K562 (cell line): ENCODE results near the gene HOXB8. TPM values are rescaled to one million over a fixed set of nuclear protein-coding genes. Genes with fewer than 3 reads are reported as not detected.

Experiments used
- CXXC5 ChIP-seq: fragments of 250-450 bp; sonication (Bioruptor Pico); IDR thresholded peaks from 2 replicates; pipeline ENCODE4 v1.8.0; 2022; ENCODE audit warnings: inconsistent platforms, mild to moderate bottlenecking, moderate library complexity
- EGR1 ChIP-seq: fragments of 450-650 bp; conservative IDR thresholded peaks from 2 replicates; pipeline ENCODE4 v1.6.1; 2017; ENCODE audit warnings: mild to moderate bottlenecking
- ELF1 ChIP-seq: fragments of 200-800 bp; sonication (Bioruptor generic); IDR thresholded peaks from 2 replicates; pipeline ENCODE4 v1.6.1; 2016; ENCODE audit warnings: missing genetic modification characterization, missing compliant biosample characterization
- HDAC3 ChIP-seq: fragments of 450-650 bp; IDR thresholded peaks from 2 replicates; pipeline ENCODE4 v1.6.1; 2018; ENCODE audit warnings: borderline replicate concordance, mild to moderate bottlenecking, moderate library complexity; ENCODE audit not compliant: partially characterized antibody
- MTA2 ChIP-seq: fragments of 450-650 bp; IDR thresholded peaks from 2 replicates; pipeline ENCODE4 v1.6.1; 2016; ENCODE audit warnings: low read depth
- SIRT6 ChIP-seq: IDR thresholded peaks from one replicate; pipeline ENCODE4 v1.6.1; 2012; ENCODE audit warnings: low read depth, mild to moderate bottlenecking, control low read depth, inconsistent platforms, low read length, moderate library complexity
- SRSF9 ChIP-seq: fragments of 200-400 bp; formaldehyde crosslinking; IDR thresholded peaks from 2 replicates; pipeline ENCODE4 v1.6.1; 2017; ENCODE audit warnings: low read depth, low read length, borderline replicate concordance
- TAF15 ChIP-seq: fragments of 200-400 bp; formaldehyde crosslinking; IDR thresholded peaks from 2 replicates; pipeline ENCODE4 v1.6.1; 2017; ENCODE audit warnings: mild to moderate bottlenecking, low read depth, low read length, moderate library complexity
- TCF3 ChIP-seq: sonication (generic); formaldehyde crosslinking; IDR thresholded peaks from 2 replicates; pipeline ENCODE4 v1.4.0; 2020; ENCODE audit warnings: mild to moderate bottlenecking, missing genetic modification reagents
- polyA plus RNA-seq, 8 experiments: library from polyadenylated mRNA; depleted of rRNA in 4 of 8; stranded (reverse) in 5 of 8; unstranded in 3 of 8; fragments of >200 nt; fragmentation: Nextera tagmentation in 2 of 8; fragmentation: Illumina TruSeq in 1 of 8; extraction: Ambion mirVana in 2 of 8; extraction: Trizol in 1 of 8; gene quantifications; 2 replicates each; pipeline versions ENCODE4 v1.2.1 to v1.2.3, GENCODE V29; 2011 to 2014; ENCODE audit warnings: inconsistent platforms in 1 of 8, missing spikeins in 1 of 8
- total RNA-seq, 7 experiments: library from RNA; depleted of rRNA in 6 of 7; stranded (reverse); fragments of >200 nt in 6 of 7; fragmentation: Illumina TruSeq in 2 of 7; extraction: Trizol in 2 of 7; gene quantifications; 2 replicates each; pipeline versions ENCODE4 v1.2.1 to v1.2.3, GENCODE V29; 2011 to 2021; ENCODE audit warnings: low replicate concordance in 1 of 7
- TF ChIP-seq, protein P1 (sequence below), 2 experiments: fragments of 450-650 bp; formaldehyde crosslinking in 1 of 2; IDR thresholded peaks; 2 replicates each; pipeline versions ENCODE4 v1.4.0 to v1.6.1; 2014 to 2020; ENCODE audit warnings: mild to moderate bottlenecking in 2 of 2, borderline replicate concordance in 1 of 2, low read depth in 1 of 2
- TF ChIP-seq, protein P2 (sequence below), 2 experiments: fragments of 450-650 bp; IDR thresholded peaks; 2 replicates each; pipeline ENCODE4 v1.6.1; 2018; ENCODE audit warnings: mild to moderate bottlenecking in 2 of 2, low read depth in 1 of 2; ENCODE audit not compliant: partially characterized antibody in 2 of 2
- TF ChIP-seq, protein P3 (sequence below): fragments of 450-650 bp; formaldehyde crosslinking; IDR thresholded peaks from 2 replicates; pipeline ENCODE4 v1.4.0; 2022; ENCODE audit warnings: missing genetic modification characterization

The HOXB8 gene
- total and polyA plus RNA-seq, 9 of the 15 experiments (the other 6 are each of a cell fraction or from before 2014, with no cell fraction given), result 0.52 to 23.8 (median 3.6) TPM

DNA sequence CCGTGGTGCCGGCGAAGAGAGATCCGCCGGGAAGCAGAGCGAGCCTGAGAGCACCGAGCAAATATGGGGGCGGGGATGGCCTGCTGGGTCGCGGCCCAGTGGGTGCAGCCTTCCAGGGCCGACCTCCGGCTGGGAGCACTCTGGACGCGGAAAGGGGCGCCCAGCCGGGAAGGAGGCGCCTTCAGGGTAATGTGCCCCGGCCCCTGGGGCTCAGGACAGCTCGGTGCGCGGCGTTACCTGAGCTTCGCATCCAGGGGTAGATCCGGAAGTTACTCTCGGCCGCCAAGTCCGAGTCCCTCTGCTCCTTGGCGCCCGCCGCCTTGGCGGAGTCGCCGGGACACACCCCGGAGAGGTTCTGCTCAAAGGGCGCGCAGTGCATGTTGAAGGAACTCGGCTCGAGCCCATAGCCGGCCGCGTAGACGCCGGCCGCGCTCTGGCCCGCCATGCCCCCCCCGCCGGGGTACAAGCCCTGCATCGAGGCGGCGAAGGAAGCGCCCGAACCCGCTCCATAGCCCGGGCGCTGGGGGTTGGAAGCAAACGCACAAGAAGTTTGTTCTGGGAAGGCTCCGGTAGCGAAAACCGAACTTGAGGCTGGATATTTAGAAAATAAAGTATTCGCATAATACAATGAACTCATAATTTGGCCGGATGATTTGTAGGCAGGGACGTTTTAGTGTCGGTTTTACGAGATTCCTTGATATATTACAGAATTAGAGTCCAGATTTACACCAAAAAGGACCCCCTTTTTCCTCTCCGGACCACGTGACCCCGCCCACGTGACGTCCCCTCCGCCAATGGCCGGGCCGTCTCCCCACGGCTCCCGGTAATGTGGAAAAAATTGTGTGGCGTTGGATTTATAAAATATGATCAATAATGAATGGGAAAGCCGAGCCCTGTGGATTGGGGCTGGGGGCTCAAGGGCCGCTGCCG is 4.5 kb downstream of the HOXB8 start, which contains the start of gene HOXB7 (continued):
- TF ChIP-seq, protein P1, sequence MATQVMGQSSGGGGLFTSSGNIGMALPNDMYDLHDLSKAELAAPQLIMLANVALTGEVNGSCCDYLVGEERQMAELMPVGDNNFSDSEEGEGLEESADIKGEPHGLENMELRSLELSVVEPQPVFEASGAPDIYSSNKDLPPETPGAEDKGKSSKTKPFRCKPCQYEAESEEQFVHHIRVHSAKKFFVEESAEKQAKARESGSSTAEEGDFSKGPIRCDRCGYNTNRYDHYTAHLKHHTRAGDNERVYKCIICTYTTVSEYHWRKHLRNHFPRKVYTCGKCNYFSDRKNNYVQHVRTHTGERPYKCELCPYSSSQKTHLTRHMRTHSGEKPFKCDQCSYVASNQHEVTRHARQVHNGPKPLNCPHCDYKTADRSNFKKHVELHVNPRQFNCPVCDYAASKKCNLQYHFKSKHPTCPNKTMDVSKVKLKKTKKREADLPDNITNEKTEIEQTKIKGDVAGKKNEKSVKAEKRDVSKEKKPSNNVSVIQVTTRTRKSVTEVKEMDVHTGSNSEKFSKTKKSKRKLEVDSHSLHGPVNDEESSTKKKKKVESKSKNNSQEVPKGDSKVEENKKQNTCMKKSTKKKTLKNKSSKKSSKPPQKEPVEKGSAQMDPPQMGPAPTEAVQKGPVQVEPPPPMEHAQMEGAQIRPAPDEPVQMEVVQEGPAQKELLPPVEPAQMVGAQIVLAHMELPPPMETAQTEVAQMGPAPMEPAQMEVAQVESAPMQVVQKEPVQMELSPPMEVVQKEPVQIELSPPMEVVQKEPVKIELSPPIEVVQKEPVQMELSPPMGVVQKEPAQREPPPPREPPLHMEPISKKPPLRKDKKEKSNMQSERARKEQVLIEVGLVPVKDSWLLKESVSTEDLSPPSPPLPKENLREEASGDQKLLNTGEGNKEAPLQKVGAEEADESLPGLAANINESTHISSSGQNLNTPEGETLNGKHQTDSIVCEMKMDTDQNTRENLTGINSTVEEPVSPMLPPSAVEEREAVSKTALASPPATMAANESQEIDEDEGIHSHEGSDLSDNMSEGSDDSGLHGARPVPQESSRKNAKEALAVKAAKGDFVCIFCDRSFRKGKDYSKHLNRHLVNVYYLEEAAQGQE (IDR thresholded peaks at IDR 0.05; ENCODE audit: borderline replicate concordance), result peak; percentile 91
- TF ChIP-seq, protein P1 (CRISPR knock-in tag; IDR thresholded peaks at IDR 0.05; ENCODE audit: low read depth), result no peak
- TF ChIP-seq ELF1 (tag) (0 out of 2 replicates have a peak, but pooled peaks have one; percentile 53), HDAC3 (no peak), TAF15 (no peak), SRSF9 (no peak), EGR1 (peak; percentile 68), CXXC5 (CRISPR knock-in tag) (peak; percentile 57), SIRT6 (no peak), MTA2 (no peak), TCF3 (no peak)
- TF ChIP-seq, protein P2, sequence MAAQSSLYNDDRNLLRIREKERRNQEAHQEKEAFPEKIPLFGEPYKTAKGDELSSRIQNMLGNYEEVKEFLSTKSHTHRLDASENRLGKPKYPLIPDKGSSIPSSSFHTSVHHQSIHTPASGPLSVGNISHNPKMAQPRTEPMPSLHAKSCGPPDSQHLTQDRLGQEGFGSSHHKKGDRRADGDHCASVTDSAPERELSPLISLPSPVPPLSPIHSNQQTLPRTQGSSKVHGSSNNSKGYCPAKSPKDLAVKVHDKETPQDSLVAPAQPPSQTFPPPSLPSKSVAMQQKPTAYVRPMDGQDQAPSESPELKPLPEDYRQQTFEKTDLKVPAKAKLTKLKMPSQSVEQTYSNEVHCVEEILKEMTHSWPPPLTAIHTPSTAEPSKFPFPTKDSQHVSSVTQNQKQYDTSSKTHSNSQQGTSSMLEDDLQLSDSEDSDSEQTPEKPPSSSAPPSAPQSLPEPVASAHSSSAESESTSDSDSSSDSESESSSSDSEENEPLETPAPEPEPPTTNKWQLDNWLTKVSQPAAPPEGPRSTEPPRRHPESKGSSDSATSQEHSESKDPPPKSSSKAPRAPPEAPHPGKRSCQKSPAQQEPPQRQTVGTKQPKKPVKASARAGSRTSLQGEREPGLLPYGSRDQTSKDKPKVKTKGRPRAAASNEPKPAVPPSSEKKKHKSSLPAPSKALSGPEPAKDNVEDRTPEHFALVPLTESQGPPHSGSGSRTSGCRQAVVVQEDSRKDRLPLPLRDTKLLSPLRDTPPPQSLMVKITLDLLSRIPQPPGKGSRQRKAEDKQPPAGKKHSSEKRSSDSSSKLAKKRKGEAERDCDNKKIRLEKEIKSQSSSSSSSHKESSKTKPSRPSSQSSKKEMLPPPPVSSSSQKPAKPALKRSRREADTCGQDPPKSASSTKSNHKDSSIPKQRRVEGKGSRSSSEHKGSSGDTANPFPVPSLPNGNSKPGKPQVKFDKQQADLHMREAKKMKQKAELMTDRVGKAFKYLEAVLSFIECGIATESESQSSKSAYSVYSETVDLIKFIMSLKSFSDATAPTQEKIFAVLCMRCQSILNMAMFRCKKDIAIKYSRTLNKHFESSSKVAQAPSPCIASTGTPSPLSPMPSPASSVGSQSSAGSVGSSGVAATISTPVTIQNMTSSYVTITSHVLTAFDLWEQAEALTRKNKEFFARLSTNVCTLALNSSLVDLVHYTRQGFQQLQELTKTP (IDR thresholded peaks at IDR 0.05; ENCODE audit: low read depth in 1 of 2, partially characterized antibody in 2 of 2), result peak in 1 of 2 experiments; percentile 91
- TF ChIP-seq, protein P3, sequence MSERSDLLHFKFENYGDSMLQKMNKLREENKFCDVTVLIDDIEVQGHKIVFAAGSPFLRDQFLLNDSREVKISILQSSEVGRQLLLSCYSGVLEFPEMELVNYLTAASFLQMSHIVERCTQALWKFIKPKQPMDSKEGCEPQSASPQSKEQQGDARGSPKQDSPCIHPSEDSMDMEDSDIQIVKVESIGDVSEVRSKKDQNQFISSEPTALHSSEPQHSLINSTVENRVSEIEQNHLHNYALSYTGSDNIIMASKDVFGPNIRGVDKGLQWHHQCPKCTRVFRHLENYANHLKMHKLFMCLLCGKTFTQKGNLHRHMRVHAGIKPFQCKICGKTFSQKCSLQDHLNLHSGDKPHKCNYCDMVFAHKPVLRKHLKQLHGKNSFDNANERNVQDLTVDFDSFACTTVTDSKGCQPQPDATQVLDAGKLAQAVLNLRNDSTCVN (CRISPR knock-in tag), result no peak
